ENCODE data around the gene SYNGR3. TPM values are rescaled to one million over a fixed set of nuclear protein-coding genes. Genes with fewer than 3 reads are reported as not detected.

SYNGR3 gene
- total RNA-seq, 1 donor from 2014 or later = 6.0 TPM

- H3K27ac ChIP-seq (ENCODE audit: low read depth, low read length) = peak overlapping the region; percentile 41
- no peak overlapping the region for H2AFZ ChIP-seq (ENCODE audit: low read depth, low read length)
- Mint-ChIP-seq H3K27me3 (ENCODE audit: low read depth, unreplicated experiment) (no peaks in the 10 kb centered on the region), H3K36me3 (ENCODE audit: low read depth, unreplicated experiment) (no peaks in the 10 kb centered on the region), H3K4me3 (ENCODE audit: unreplicated experiment) (no peak overlapping the region), H3K27ac (ENCODE audit: unreplicated experiment) (no peak overlapping the region), H3K4me1 (ENCODE audit: low read depth, unreplicated experiment) (peaks cover 9% of the 10 kb centered on the region), H3K9me3 (ENCODE audit: unreplicated experiment) (no peaks in the 10 kb centered on the region)
- TF ChIP-seq CTCF (IDR thresholded peaks at IDR 0.05; ENCODE audit: insufficient read depth, low read depth, low read length) (no peak), EZH2 (IDR thresholded peaks at IDR 0.05; ENCODE audit: insufficient read depth, low read length) (no peak)
- no peaks in the 10 kb centered on the region for H3K9me3 ChIP-seq (ENCODE audit: insufficient read depth, low read depth, low read length)
- no peaks in the 10 kb centered on the region for H3K27me3 ChIP-seq (ENCODE audit: insufficient read depth, low read length)
- H3K4me1 ChIP-seq (ENCODE audit: insufficient read depth, low read length) = peaks cover 68% of the 10 kb centered on the region
- no peaks in the 10 kb centered on the region for H3K36me3 ChIP-seq (ENCODE audit: insufficient read depth, low read length)
- H3K4me3 ChIP-seq (ENCODE audit: insufficient read depth, low read depth, low read length) = no peak overlapping the region
- DNase-seq (ENCODE audit: low read depth) = no peak
- H3K4me2 ChIP-seq (ENCODE audit: low read length) = peak overlapping the region; percentile 34
- H3K9ac ChIP-seq (ENCODE audit: low read length) = peak overlapping the region; percentile 56
- peaks cover 38% of the 10 kb centered on the region for H3K79me2 ChIP-seq (ENCODE audit: insufficient read depth, low read length)
- H4K20me1 ChIP-seq (ENCODE audit: insufficient read depth, low read length) = peaks cover 3% of the 10 kb centered on the region
- FAIRE-seq = no peak
Observed at GRCh38 chr16:2038382-2039231, 48.8 kb downstream of the SYNGR3 start.

- Histone ChIP-seq H3K36me3 (ENCODE audit: insufficient read depth, low read length) (no peaks in the 10 kb centered on the region), H3K27me3 (ENCODE audit: insufficient read depth, low read length) (no peaks in the 10 kb centered on the region), H3K4me1 (ENCODE audit: insufficient read depth, low read length) (peaks cover 62% of the 10 kb centered on the region), H3K4me3 (ENCODE audit: insufficient read depth, low read depth, low read length) (no peak overlapping the region), H3K27ac (ENCODE audit: low read depth, low read length) (peak overlapping the region; percentile 41), H2AFZ (ENCODE audit: low read depth, low read length) (no peak overlapping the region), H3K9ac (ENCODE audit: low read length) (peak overlapping the region; percentile 56), H3K9me3 (ENCODE audit: insufficient read depth, low read depth, low read length) (no peaks in the 10 kb centered on the region), H3K79me2 (ENCODE audit: insufficient read depth, low read length) (peaks cover 32% of the 10 kb centered on the region), H4K20me1 (ENCODE audit: insufficient read depth, low read length) (peaks cover 3% of the 10 kb centered on the region), H3K4me2 (ENCODE audit: low read length) (peak overlapping the region; percentile 34)
- Mint-ChIP-seq H3K9me3 (ENCODE audit: unreplicated experiment) (no peaks in the 10 kb centered on the region), H3K27me3 (ENCODE audit: low read depth, unreplicated experiment) (no peaks in the 10 kb centered on the region), H3K4me3 (ENCODE audit: unreplicated experiment) (peak overlapping the region; percentile 20), H3K36me3 (ENCODE audit: low read depth, unreplicated experiment) (no peaks in the 10 kb centered on the region), H3K4me1 (ENCODE audit: low read depth, unreplicated experiment) (peaks cover 4% of the 10 kb centered on the region), H3K27ac (ENCODE audit: unreplicated experiment) (peak overlapping the region; percentile 83)
- FAIRE-seq = no peak
- no peak for TF ChIP-seq EZH2 (IDR thresholded peaks at IDR 0.05; ENCODE audit: insufficient read depth, low read length)
- TF ChIP-seq CTCF (IDR thresholded peaks at IDR 0.05; ENCODE audit: insufficient read depth, low read depth, low read length) = no peak
- DNase-seq (ENCODE audit: low read depth) = peak; percentile 16
Observed at GRCh38 chr16:2039274-2040031, 49.7 kb downstream of the SYNGR3 start.
